SU-DHL-6 (cell line): Measurements from ENCODE around the gene ADAM19.

Source experiments
- CTCF ChIP-seq: fragments of 200-600 bp; sonication (generic); IDR thresholded peaks from one replicate; pipeline ENCODE4 v1.5.1; 2017; ENCODE audit warnings: antibody characterized with exemption, mild to moderate bottlenecking, low read length, moderate library complexity; ENCODE audit not compliant: insufficient read depth, poor library complexity, severe bottlenecking
- EZH2phosphoT487 ChIP-seq: fragments of 200-600 bp; sonication (generic), shearing (Covaris generic); conservative IDR thresholded peaks from 2 replicates; pipeline ENCODE4 v1.6.1; 2018; ENCODE audit warnings: mild to moderate bottlenecking, antibody characterized with exemption, low read length, moderate library complexity, mixed read lengths

GRCh38 chr5:157624144-157624543 is 48.6 kb upstream of the ADAM19 start:
- no peak for TF ChIP-seq CTCF
- no peak for TF ChIP-seq EZH2phosphoT487
